Esophagus (tissue), 2 donors: ENCODE measurements around the gene NMNAT3. TPM values are rescaled to one million over a fixed set of nuclear protein-coding genes. Genes with fewer than 3 reads are reported as not detected.
A peak's percentile ranks its signal among the peaks of the same experiment; 100 is the strongest.

Experiments used
- H3K27ac ChIP-seq, 2 donors: one replicate each; pipeline ENCODE4 v1.5.1; 2013; ENCODE audit warnings: low read depth in 2 of 2, mild to moderate bottlenecking in 2 of 2, inconsistent platforms in 1 of 2, low read length in 1 of 2, moderate library complexity in 1 of 2
- H3K27me3 ChIP-seq, 2 donors: one replicate each; pipeline ENCODE4 v1.6.1; 2013; ENCODE audit warnings: low read length in 2 of 2, control low read depth in 1 of 2, mild to moderate bottlenecking in 1 of 2; ENCODE audit not compliant: insufficient read depth in 2 of 2, control insufficient read depth in 1 of 2
- H3K36me3 ChIP-seq, 2 donors: one replicate each; pipeline ENCODE4 v1.6.1; 2013; ENCODE audit warnings: low read length in 1 of 2; ENCODE audit not compliant: control insufficient read depth in 2 of 2, insufficient read depth in 2 of 2
- H3K4me1 ChIP-seq, 2 donors: one replicate each; pipeline ENCODE4 v1.6.1; 2013; ENCODE audit warnings: low read length in 1 of 2; ENCODE audit not compliant: control insufficient read depth in 2 of 2, insufficient read depth in 2 of 2
- H3K4me3 ChIP-seq, 2 donors: one replicate each; pipeline ENCODE4 v1.5.1; 2013; ENCODE audit warnings: low read length in 2 of 2, mild to moderate bottlenecking in 2 of 2, low read depth in 1 of 2, moderate library complexity in 1 of 2
- H3K9me3 ChIP-seq, 2 donors: one replicate each; pipeline ENCODE4 v1.6.1; 2013; ENCODE audit warnings: mild to moderate bottlenecking in 2 of 2, low read depth in 1 of 2, low read length in 1 of 2, moderate library complexity in 1 of 2; ENCODE audit not compliant: control insufficient read depth in 2 of 2, insufficient read depth in 1 of 2
- WGBS, 2 donors: extraction: QIAGEN DNeasy Blood & Tissue Kit; methylation state at CpG; one replicate each; pipeline ENCODE4 v1.1.7; 2013; 5-methylcytosine and 5-hydroxymethylcytosine counted together
- polyA plus RNA-seq, 2 donors: library from polyadenylated mRNA; stranded (reverse); fragments of 200-250 nt; gene quantifications; one replicate each; pipeline ENCODE4 v1.2.3, GENCODE V29; 2013
- donor health status: healthy with polysubstance abuse.
- donor health status: Bipolar disorder and iron deficiency.

Gene NMNAT3
- polyA plus RNA-seq, 2 donors = 2.1 to 4.6 TPM

- Histone ChIP-seq H3K4me3 (no peak overlapping the region), H3K9me3 (no peaks in the 10 kb centered on the region), H3K27ac (peak overlapping the region; percentile 76 to 87), H3K4me1 (peaks cover 7 to 19% of the 10 kb centered on the region in 2 donors), H3K27me3 (no peaks in the 10 kb centered on the region), H3K36me3 (no peaks in the 10 kb centered on the region)
- 32 to 43% methylated on average over 15 of the region's 15 CpGs for WGBS, 2 donors
These were observed 143.9 kb downstream of the NMNAT3 start for GRCh38 chr3:139533781-139534454.

- no peak overlapping the region for H3K4me3 ChIP-seq
- 43 to 47% methylated on average over 7 of the region's 7 CpGs for WGBS, 2 donors
- H3K4me1 ChIP-seq = peaks cover 8 to 26% of the 10 kb centered on the region in 2 donors
- H3K9me3 ChIP-seq = no peaks in the 10 kb centered on the region
- no peak overlapping the region for H3K27ac ChIP-seq
- no peaks in the 10 kb centered on the region for H3K36me3 ChIP-seq
- H3K27me3 ChIP-seq = no peaks in the 10 kb centered on the region
These were observed 144.8 kb downstream of the NMNAT3 start for GRCh38 chr3:139532976-139533375.

- 73 to 78% methylated on average over 2 of the region's 2 CpGs for WGBS, 2 donors
- Histone ChIP-seq H3K4me3 (no peak overlapping the region), H3K27me3 (no peaks in the 10 kb centered on the region), H3K27ac (no peak overlapping the region), H3K4me1 (peaks cover 8 to 30% of the 10 kb centered on the region in 2 donors), H3K36me3 (no peaks in the 10 kb centered on the region), H3K9me3 (no peaks in the 10 kb centered on the region)
These were observed 147.1 kb downstream of the NMNAT3 start for GRCh38 chr3:139530717-139531116.

GRCh38 chr3:139529662-139530061, 148.1 kb downstream of the NMNAT3 start:
- Histone ChIP-seq H3K4me3 (no peak overlapping the region), H3K9me3 (no peaks in the 10 kb centered on the region), H3K27ac (no peak overlapping the region), H3K36me3 (no peaks in the 10 kb centered on the region), H3K27me3 (no peaks in the 10 kb centered on the region), H3K4me1 (peaks cover 8 to 23% of the 10 kb centered on the region in 2 donors)
- WGBS, 2 donors = 75 to 86% methylated on average over 4 of the region's 4 CpGs

- Histone ChIP-seq H3K4me3 (no peak overlapping the region), H3K27ac (peak overlapping the region; percentile 30 to 86), H3K36me3 (no peaks in the 10 kb centered on the region), H3K4me1 (peaks cover 6 to 18% of the 10 kb centered on the region in 2 donors), H3K27me3 (no peaks in the 10 kb centered on the region), H3K9me3 (no peaks in the 10 kb centered on the region)
- WGBS, 2 donors = 57 to 76% methylated on average over 3 of the region's 3 CpGs
These were observed 148.8 kb downstream of the NMNAT3 start for GRCh38 chr3:139528924-139529323.

GRCh38 chr3:139528281-139528680, 149.5 kb downstream of the NMNAT3 start:
- peaks cover 3 to 15% of the 10 kb centered on the region in 2 donors for H3K4me1 ChIP-seq
- no peaks in the 10 kb centered on the region for H3K9me3 ChIP-seq
- H3K27me3 ChIP-seq = no peaks in the 10 kb centered on the region
- peak overlapping the region; percentile 30 to 86 for H3K27ac ChIP-seq
- H3K4me3 ChIP-seq = no peak overlapping the region
- no peaks in the 10 kb centered on the region for H3K36me3 ChIP-seq
- WGBS, 2 donors = 74 to 90% methylated on average over 2 of the region's 2 CpGs

- Histone ChIP-seq H3K4me1 (peaks cover 2 to 15% of the 10 kb centered on the region in 2 donors), H3K4me3 (no peak overlapping the region), H3K9me3 (no peaks in the 10 kb centered on the region), H3K27ac (no peak overlapping the region), H3K27me3 (no peaks in the 10 kb centered on the region), H3K36me3 (no peaks in the 10 kb centered on the region)
- 85 to 87% methylated on average over 5 of the region's 5 CpGs for WGBS, 2 donors
These were observed 150.5 kb downstream of the NMNAT3 start for GRCh38 chr3:139527265-139527664.

GRCh38 chr3:139526146-139526545, 151.6 kb downstream of the NMNAT3 start:
- WGBS, 2 donors = 99 to 100% methylated on average over 2 of the region's 2 CpGs
- H3K9me3 ChIP-seq = no peaks in the 10 kb centered on the region
- no peaks in the 10 kb centered on the region for H3K36me3 ChIP-seq
- no peak overlapping the region for H3K27ac ChIP-seq
- H3K27me3 ChIP-seq = no peaks in the 10 kb centered on the region
- H3K4me1 ChIP-seq = peaks cover 2 to 15% of the 10 kb centered on the region in 2 donors
- no peak overlapping the region for H3K4me3 ChIP-seq

GRCh38 chr3:139524841-139525636, 152.7 kb downstream of the NMNAT3 start:
- WGBS, 2 donors = 93 to 94% methylated on average over 7 of the region's 7 CpGs
- H3K27ac ChIP-seq = no peak overlapping the region
- no peaks in the 10 kb centered on the region for H3K27me3 ChIP-seq
- no peaks in the 10 kb centered on the region for H3K36me3 ChIP-seq
- peaks cover 2 to 15% of the 10 kb centered on the region in 2 donors for H3K4me1 ChIP-seq
- H3K4me3 ChIP-seq = no peak overlapping the region
- H3K9me3 ChIP-seq = no peaks in the 10 kb centered on the region
